ENCODE measurements around the gene POLE.

POLE gene

GRCh38 chr12:132581348-132582057, 105.6 kb downstream of the POLE start:
- no peak for TF ChIP-seq CTCF (IDR thresholded peaks at IDR 0.05)

GRCh38 chr12:132580701-132581292, 106.3 kb downstream of the POLE start:
- TF ChIP-seq CTCF (IDR thresholded peaks at IDR 0.05): no peak

- TF ChIP-seq CTCF (IDR thresholded peaks at IDR 0.05): no peak
Measured at GRCh38 chr12:132579744-132580143, 107.4 kb downstream of the POLE start.

GRCh38 chr12:132578826-132579225, 108.3 kb downstream of the POLE start:
- no peak for TF ChIP-seq CTCF (IDR thresholded peaks at IDR 0.05)

- TF ChIP-seq CTCF (IDR thresholded peaks at IDR 0.05): no peak
Measured at GRCh38 chr12:132578118-132578517, 109.0 kb downstream of the POLE start.

GRCh38 chr12:132577191-132577920, 109.8 kb downstream of the POLE start:
- TF ChIP-seq CTCF (IDR thresholded peaks at IDR 0.05): no peak

- TF ChIP-seq CTCF (IDR thresholded peaks at IDR 0.05): no peak
Measured at GRCh38 chr12:132576701-132577100, 110.4 kb downstream of the POLE start.

All from LNCAP (cell line).